HL-60 (cell line): ENCODE measurements around the gene DPF3.

Experiments used
- CTCF ChIP-seq: IDR thresholded peaks from one replicate; pipeline ENCODE4 v1.5.1; 2011; ENCODE audit warnings: low read length, control low read depth, inconsistent platforms; ENCODE audit not compliant: insufficient read depth
- POLR2AphosphoS5 ChIP-seq: IDR thresholded peaks from 2 replicates; pipeline ENCODE4 v1.6.1; 2012; ENCODE audit warnings: low read depth
- REST ChIP-seq: IDR thresholded peaks from 2 replicates; pipeline ENCODE4 v1.6.1; 2012; ENCODE audit warnings: low read depth; ENCODE audit not compliant: insufficient replicate concordance
- SPI1 ChIP-seq: IDR thresholded peaks from 2 replicates; pipeline ENCODE4 v1.6.1; 2012; ENCODE audit warnings: low read depth, mild to moderate bottlenecking, borderline replicate concordance

GRCh38 chr14:72894323-72894622 lies 372 bp upstream of the DPF3 start:
- no peak for TF ChIP-seq CTCF
- TF ChIP-seq POLR2AphosphoS5: no peak
- TF ChIP-seq REST: no peak
- TF ChIP-seq SPI1: no peak
